ENCODE results near the gene SFXN1. TPM values are rescaled to one million over a fixed set of nuclear protein-coding genes. Genes with fewer than 3 reads are reported as not detected.

The SFXN1 gene
- total and polyA plus RNA-seq, 2 of the 4 experiments (the other 2 are of a cell fraction): 131 to 410 TPM

- H2AK9ac ChIP-seq (replicated peaks; ENCODE audit: low read depth, low read length, poor library complexity): no peak overlapping the region
- H3K27me3 ChIP-seq (ENCODE audit: control insufficient read depth, insufficient read depth, low read length): no peaks in the 10 kb centered on the region
- in situ Hi-C loops (cut with MboI; ENCODE audit: low sequenced_read_pairs): no loop called here
- no peak overlapping the region for H4K5ac ChIP-seq (ENCODE audit: low read depth, low read length)
- no peak overlapping the region for H4K8ac ChIP-seq (ENCODE audit: low read depth in 2 of 2, low read length in 2 of 2)
- TF ChIP-seq MAZ (IDR thresholded peaks at IDR 0.05; ENCODE audit: borderline replicate concordance, low read depth, low read length): no peak
- no peak for TF ChIP-seq BHLHE40 (IDR thresholded peaks at IDR 0.05; ENCODE audit: low read depth, low read length)
- no peak for TF ChIP-seq SMC3 (IDR thresholded peaks at IDR 0.05; ENCODE audit: low read depth, low read length)
- TF ChIP-seq RCOR1 (IDR thresholded peaks at IDR 0.05; ENCODE audit: insufficient replicate concordance, low read length): no peak
- no peak for TF ChIP-seq RFX5 (IDR thresholded peaks at IDR 0.05; ENCODE audit: low read depth, low read length)
- no peak for TF ChIP-seq POLR2A (IDR thresholded peaks at IDR 0.05; ENCODE audit: low read depth, low read length)
- no peak for TF ChIP-seq ELK1 (IDR thresholded peaks at IDR 0.05; ENCODE audit: borderline replicate concordance, low read depth, low read length)
- TF ChIP-seq MXI1 (IDR thresholded peaks at IDR 0.05; ENCODE audit: borderline replicate concordance, low read depth, low read length): no peak
- no peak for TF ChIP-seq USF2 (IDR thresholded peaks at IDR 0.05; ENCODE audit: low read depth, low read length)
- TF ChIP-seq MAFK (IDR thresholded peaks at IDR 0.05; ENCODE audit: low read depth, low read length): no peak
- TF ChIP-seq FOS (IDR thresholded peaks at IDR 0.05; ENCODE audit: low read depth, low read length): no peak
- TF ChIP-seq CEBPB (IDR thresholded peaks at IDR 0.05; ENCODE audit: low read depth, low read length): no peak
- no peak for TF ChIP-seq CHD1 (IDR thresholded peaks at IDR 0.05; ENCODE audit: low read depth, low read length)
- TF ChIP-seq RAD21 (IDR thresholded peaks at IDR 0.05; ENCODE audit: low read length): no peak
- TF ChIP-seq NFE2L2 (IDR thresholded peaks at IDR 0.05; ENCODE audit: low read depth, low read length): no peak
- no peak for TF ChIP-seq CTCF (conservative IDR thresholded peaks at IDR 0.05; ENCODE audit: low read depth, low read length)
- dilution Hi-C loops (cut with HindIII; ENCODE audit: low sequenced_read_pairs, unreplicated experiment): no loop called here
- no peaks in the 10 kb centered on the region for H3K79me1 ChIP-seq (ENCODE audit: low read depth in 1 of 2, low read length in 2 of 2)
- no peak overlapping the region for H3K56ac ChIP-seq (ENCODE audit: extremely low read depth, insufficient read depth, low read length)
- H2BK120ac ChIP-seq (ENCODE audit: low read depth, low read length): no peak overlapping the region
- H3K4me1 ChIP-seq (ENCODE audit: control insufficient read depth, insufficient read depth, low read length): no peaks in the 10 kb centered on the region
- POLR2A ChIA-PET (ENCODE audit: unreplicated experiment): no interaction called here
- DNase-seq (no peak), ATAC-seq (ENCODE audit: low read depth) (no peak)
- H3K14ac ChIP-seq (replicated peaks; ENCODE audit: low read depth, low read length): no peak overlapping the region
- H3K23ac ChIP-seq (ENCODE audit: low read depth, low read length): no peak overlapping the region
- H2BK20ac ChIP-seq (ENCODE audit: low read depth, low read length): no peak overlapping the region
- no peak overlapping the region for H3K18ac ChIP-seq (ENCODE audit: low read depth, low read length)
- no peak overlapping the region for H3K27ac ChIP-seq (ENCODE audit: insufficient read depth, low read length)
- H3K4me3 ChIP-seq (ENCODE audit: insufficient read depth, low read depth, low read length): no peak overlapping the region
- no peaks in the 10 kb centered on the region for H3K9me1 ChIP-seq (ENCODE audit: insufficient read depth, low read length)
- BruUV-seq (replicated peaks): no TSS peak
- H2AK5ac ChIP-seq (ENCODE audit: low read depth, low read length): no peak overlapping the region
- CTCF ChIA-PET: no interaction called here
- no CpG with 5 or more reads among the region's 1 CpG for WGBS, 2 experiments (ENCODE audit: extremely low coverage in 2 of 2, insufficient read length in 1 of 2)
- peaks cover 2% of the 10 kb centered on the region; the same call in 1 of the 2 replicates for H3K9me3 ChIP-seq (ENCODE audit: control insufficient read depth, insufficient read depth, low read length)
- no peaks in the 10 kb centered on the region for H4K20me1 ChIP-seq (ENCODE audit: insufficient read depth, low read length)
- H3K4me2 ChIP-seq (ENCODE audit: low read depth, low read length): no peak overlapping the region
- no peak overlapping the region for H2BK15ac ChIP-seq (ENCODE audit: low read depth, low read length)
- no peaks in the 10 kb centered on the region for H3K36me3 ChIP-seq (ENCODE audit: control insufficient read depth, insufficient read depth, low read length)
- intact Hi-C loops (cut with micrococcal nuclease): no loop called here
- no peak overlapping the region for H2BK5ac ChIP-seq (ENCODE audit: low read depth, low read length, poor library complexity, severe bottlenecking)
- H3K9ac ChIP-seq (ENCODE audit: low read depth, low read length): no peak overlapping the region
- H3K4ac ChIP-seq (ENCODE audit: low read depth, low read length): no peak overlapping the region
- no peak overlapping the region for H2AFZ ChIP-seq (replicated peaks; ENCODE audit: low read length, poor library complexity)
- no peak overlapping the region for H4K91ac ChIP-seq (ENCODE audit: insufficient read depth, low read depth, low read length)
These were observed 89.6 kb downstream of the SFXN1 start for GRCh38 chr5:175567954-175568353.
